GM19452 (cell line): ENCODE results near the gene UGT1A10.

Experiments used
- ATAC-seq: cut with Tn5 transposase; IDR thresholded peaks from one replicate; pipeline ENCODE4 v1.9.1; 2021; ENCODE audit not compliant: unreplicated experiment

UGT1A10 gene

GRCh38 chr2:233819884-233820773, 183.9 kb downstream of the UGT1A10 start:
- ATAC-seq: no peak

- ATAC-seq: no peak
Observed at GRCh38 chr2:233820774-233821105, 184.5 kb downstream of the UGT1A10 start.

GRCh38 chr2:233821196-233821595, 184.9 kb downstream of the UGT1A10 start:
- no peak for ATAC-seq

- no peak for ATAC-seq
Observed at GRCh38 chr2:233821709-233822100, 185.5 kb downstream of the UGT1A10 start.

GRCh38 chr2:233822101-233822771, 186.0 kb downstream of the UGT1A10 start:
- ATAC-seq: no peak
